Germinal center (tissue), 1 donor: ENCODE data around the gene LCE2B.
"Not testable (repeated sequence)": the region's sequence is repeated elsewhere in the genome, so short reads cannot be mapped to it uniquely, and the experiment has no call there.

Experiments
- DNase-seq: peaks from one replicate; pipeline ENCODE4 v3.0.0; 2012; ENCODE audit warnings: mixed read lengths, low spot score

Gene LCE2B, protein sequence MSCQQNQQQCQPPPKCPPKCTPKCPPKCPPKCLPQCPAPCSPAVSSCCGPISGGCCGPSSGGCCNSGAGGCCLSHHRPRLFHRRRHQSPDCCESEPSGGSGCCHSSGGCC

DNA sequence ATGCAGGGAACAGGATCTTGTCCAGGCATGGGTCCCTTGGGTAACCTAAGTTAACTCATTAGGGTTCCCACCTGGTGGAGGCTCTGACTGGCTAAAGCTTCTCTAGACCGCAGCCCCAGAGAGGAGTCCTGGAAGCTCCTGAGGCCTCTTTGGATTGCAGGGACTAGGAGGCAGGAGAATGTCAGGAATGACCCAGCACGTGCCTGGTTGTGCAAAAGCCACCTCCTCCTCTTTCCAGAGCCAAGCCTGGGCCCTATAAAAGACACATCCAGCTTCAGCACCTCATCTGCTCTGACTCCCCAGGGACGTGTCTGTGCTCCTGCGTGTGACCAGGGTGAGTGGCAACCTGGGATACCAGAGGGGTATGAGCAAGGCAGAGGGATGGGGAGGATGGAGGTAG lies at the start of gene LCE2B:
Gene LCE2B, plus strand, starts transcription at position 301 of the 400 bp plus-strand sequence. CDS start 721 bp downstream, outside the sequence.
- not testable (repeated sequence) for DNase-seq

DNA sequence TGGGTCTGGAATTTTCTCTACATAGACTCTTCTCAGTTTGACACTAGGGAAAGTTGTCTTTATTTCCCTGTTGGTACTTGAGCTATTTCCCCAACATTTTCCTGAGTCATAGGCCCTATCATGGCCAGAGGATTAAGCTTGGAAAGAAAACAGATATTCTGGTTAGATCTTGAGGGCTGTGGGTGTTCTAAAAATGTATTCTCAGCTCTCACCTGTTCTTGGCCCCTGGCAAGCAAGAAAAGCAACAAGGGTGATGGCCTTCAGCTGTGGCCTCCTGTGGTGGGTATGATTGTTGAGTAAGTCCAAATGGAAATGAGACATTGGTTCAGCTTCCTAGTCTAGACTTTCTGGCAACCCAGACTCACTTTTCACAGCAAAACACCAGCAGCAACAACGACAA lies 45.6 kb upstream of the LCE2B start:
- no peak for DNase-seq

DNA sequence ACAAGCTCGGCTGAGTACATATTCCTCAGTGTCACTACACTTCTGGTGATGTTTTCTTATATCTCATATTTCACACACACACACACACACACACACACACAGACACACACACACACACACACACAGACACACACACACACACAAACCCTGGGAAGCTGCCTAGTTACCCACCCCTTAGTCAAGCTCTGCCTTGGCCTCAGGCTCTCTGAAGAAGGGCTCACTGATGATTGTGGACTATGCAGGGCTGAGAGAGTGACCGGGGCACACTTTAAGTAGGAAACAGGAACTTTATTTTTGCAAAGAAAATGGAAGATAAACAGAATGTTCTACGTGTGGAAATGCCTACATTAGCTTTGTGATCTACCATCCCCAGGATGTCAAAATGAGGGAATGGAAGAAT lies 42.0 kb upstream of the LCE2B start:
- DNase-seq, result no peak

DNA sequence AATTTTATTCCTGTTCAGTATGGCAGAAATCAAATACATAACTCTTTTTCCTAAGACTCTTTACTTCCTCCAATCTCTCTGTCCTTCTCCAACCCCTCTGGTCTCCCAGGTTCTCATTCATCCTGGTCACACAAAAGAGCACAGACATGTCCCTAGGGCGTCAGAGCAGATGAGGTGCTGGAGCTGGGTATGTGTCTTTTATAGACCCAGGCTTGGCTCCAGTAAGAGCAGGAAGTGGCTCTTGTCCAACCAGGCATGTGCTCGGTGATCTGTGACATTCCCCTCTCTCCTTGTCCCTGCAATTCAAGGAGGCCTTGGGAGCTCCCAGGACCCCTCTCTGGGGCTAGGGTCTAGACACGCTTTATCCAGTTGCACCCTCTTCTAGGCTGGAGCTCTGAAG lies 40.8 kb upstream of the LCE2B start:
- DNase-seq, result no peak

- no peak for DNase-seq
Measured at GRCh38 chr1:152646656-152647055, 39.3 kb upstream of the LCE2B start.

- DNase-seq, result peak; percentile 45
Measured at GRCh38 chr1:152654110-152654509, 31.8 kb upstream of the LCE2B start.

GRCh38 chr1:152656459-152656858 lies 29.5 kb upstream of the LCE2B start:
- no peak for DNase-seq

DNA sequence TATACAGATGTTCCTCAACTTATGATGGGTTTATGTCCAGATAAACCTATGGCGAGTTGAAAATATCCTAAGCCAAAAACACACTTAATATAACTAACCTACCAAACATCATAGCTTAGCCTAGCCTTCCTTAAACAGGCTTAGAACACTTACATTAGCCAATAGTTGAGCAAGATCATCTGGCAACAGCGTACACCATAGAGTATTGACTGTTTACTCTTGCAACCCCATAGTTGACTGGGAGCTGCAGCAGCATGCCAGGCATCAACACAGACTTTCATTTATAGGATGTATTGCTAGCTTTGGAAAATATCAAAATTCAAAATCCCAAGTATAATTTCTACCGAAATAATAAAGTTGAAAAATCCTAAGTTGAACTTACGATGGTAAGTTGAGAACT lies 28.2 kb upstream of the LCE2B start:
- no peak for DNase-seq

DNA sequence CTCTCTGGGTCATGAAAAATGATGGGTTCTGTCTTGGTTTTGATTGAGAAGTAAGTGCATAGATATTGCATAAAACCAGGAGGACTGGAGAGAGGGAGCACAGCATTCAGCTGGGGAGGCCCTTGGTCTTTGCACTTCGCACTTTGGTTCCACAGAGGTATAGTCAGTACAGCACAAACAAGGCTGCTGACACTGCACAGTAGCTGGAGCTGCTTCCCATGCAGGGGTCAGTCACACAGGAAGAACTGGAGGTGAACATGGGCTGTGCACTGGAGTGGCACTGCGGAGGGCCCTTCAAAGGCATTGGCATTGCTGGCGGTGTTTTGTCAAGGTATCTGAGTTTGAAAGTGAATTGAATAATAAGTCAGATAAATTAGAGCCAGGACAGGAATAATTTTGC lies 27.3 kb upstream of the LCE2B start:
- DNase-seq, result no peak

DNA sequence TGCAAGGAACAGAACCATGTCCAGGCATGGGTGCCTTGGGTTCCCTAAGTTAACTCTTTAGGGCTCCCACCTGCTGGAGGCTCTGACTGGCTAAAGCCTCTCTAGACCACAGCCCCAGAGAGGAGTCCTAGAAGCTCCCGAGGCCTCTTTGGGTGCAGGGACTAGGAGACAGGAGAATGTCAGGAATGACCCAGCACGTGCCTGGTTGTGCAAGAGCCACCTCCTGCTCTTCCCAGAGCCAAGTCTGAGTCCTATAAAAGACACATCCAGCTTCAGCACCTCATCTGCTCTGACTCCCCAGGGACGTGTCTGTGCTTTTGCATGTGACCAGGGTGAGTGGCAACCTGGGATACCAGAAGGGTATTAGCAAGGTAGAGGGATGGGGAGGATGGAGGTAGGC lies 22.8 kb upstream of the LCE2B start, which contains the start of gene LCE2D:
Gene LCE2D, plus strand, starts transcription at position 283 of the 400 bp plus-strand sequence. CDS start 726 bp downstream, outside the sequence.
- DNase-seq, result no peak

DNA sequence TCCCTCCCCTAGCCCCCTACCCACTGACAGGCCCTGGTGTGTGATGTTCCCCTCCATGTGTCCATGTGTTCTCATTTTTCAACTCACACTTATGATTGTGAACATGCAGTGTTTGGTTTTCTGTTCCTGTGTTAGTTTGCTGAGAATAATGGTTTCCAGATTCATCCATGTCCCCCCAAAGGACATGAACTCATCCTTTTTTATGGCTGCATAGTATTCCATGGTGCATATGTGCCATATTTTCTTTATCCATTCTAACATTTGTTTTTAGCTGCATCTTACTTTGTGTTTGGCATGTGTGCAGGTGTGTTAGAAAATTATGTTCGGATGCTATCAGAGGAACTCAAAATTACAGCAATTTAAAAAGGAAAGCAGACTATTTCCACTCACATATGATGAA lies 19.8 kb upstream of the LCE2B start:
- not testable (repeated sequence) for DNase-seq

DNA sequence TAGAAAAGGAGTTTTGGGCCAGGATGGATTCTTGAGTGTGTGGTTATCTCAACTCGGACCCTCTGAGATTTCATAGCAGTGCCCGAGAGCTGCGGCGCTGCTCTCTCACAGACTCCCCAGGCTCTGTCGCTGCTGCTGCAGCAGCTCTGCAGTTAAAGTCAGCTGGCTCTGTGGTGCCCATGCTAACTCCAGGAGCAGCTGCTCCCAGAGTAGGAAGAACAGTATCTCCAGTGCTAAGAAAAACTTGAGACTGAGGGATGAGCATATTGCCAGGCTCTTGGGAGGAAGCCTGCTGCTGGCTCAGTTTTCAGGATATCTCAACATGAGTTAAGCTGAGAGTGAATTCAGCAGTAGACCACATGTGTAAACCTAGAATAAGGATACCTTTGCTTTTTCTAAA lies 18.3 kb upstream of the LCE2B start:
- DNase-seq, result no peak

DNA sequence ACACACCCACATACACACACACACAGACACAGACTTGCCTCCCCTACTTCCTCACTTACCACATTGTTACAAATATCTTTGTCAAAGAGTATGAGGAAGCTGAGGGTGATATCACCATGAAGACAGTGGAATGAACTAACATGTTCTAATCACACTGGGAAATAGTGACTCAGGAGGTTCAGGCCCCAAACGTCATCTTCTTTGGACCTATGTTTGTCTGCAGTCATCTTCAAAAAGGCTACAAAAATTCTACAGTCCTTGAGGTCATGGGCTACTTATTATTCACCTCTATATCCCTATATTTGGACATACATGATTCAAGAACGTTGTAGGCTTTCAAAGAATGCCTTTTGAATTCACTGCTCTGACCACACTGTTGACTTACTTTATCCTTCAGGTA lies 12.9 kb upstream of the LCE2B start:
- no peak for DNase-seq

DNA sequence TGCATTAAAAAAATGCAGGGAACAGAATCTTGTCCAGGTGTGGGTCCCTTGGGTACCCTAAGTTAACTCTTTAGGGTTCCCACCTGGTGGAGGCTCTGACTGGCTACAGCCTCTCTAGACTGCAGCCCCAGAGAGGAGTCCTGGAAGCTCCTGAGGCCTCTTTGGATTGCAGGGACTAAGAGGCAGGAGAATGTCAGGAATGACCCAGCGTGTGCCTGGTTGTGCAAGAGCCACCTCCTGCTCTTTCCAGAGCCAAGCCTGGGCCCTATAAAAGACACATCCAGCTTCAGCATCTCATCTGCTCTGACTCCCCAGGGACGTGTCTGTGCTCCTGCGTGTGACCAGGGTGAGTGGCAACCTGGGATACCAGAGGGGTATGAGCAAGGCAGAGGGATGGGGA lies 10.9 kb upstream of the LCE2B start, which contains the start of gene LCE2C:
Gene LCE2C, plus strand, starts transcription at position 297 of the 400 bp plus-strand sequence. CDS start 737 bp downstream, outside the sequence.
- not testable (repeated sequence) for DNase-seq

- DNase-seq, result no peak
Measured at GRCh38 chr1:152679459-152679858, 6.5 kb upstream of the LCE2B start.

DNA sequence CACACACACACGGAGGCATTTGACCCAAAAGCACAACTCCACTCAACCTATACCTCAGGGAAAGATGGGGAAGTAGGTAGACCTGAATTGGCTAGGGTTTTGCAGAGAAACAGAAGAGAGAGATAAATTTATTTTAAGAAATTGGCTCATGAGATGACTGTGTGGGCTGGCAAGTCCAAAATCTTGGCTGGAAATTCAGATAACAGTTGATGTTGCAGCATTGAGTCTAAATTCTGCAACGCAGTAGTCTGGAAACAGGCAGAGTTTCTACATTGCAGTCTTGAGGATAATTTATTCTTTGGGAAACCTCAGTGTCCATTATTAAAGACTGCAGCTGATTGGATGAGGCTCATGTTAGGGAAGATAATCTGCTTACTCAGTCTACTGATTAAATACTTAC lies 4.3 kb upstream of the LCE2B start:
- no peak for DNase-seq

DNA sequence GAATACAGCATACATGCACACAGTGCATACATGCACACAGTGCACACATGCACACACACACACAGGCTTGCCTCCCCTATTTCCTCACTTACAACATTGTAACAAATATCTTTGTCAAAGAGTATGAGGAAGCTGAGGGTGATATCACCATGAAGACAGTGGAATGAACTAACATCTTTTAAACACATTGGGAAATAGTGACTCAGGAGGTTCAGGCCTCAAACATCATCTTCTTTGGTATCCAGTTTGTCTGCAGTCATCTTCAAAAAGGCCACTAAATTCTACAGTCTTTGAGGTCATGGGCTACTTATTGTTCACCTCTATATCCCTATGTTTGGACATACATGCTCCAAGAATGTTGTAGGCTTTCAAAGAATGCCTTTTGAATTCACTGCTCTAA lies 2.1 kb upstream of the LCE2B start:
- DNase-seq, result no peak

GRCh38 chr1:152697701-152698600 lies 12.0 kb downstream of the LCE2B start, which contains the start of gene LCE2A:
Gene LCE2A (plus strand): TSS chr1:152698345. CDS start chr1:152698902, 557 bp downstream.
- DNase-seq, result no peak

DNA sequence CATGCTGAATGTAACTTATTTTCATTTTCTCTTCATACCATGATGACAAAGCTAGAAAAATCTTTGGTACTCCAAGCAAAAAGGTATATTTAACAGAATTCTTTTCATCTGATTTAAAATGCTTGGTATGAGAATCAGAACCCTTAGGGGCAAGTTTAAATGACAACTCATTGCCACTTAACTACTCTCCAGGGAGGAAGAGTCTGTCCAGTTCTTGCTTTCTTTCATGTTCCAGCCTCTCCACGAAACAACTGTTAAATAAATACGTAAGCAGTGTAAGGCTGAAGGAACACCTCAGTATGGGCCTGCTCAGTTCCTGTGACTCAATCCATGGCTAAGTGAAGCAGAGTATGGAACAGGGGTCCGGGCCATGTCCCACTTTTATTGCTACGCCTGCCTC lies 13.8 kb downstream of the LCE2B start:
- DNase-seq, result no peak

- no peak for DNase-seq
Measured at GRCh38 chr1:152707860-152708259, 21.9 kb downstream of the LCE2B start, which contains the start of gene LCE4A. Gene LCE4A (plus strand): TSS chr1:152708160. CDS start chr1:152709076, 916 bp downstream.

GRCh38 chr1:152718238-152718637 lies 32.3 kb downstream of the LCE2B start:
- no peak for DNase-seq

DNA sequence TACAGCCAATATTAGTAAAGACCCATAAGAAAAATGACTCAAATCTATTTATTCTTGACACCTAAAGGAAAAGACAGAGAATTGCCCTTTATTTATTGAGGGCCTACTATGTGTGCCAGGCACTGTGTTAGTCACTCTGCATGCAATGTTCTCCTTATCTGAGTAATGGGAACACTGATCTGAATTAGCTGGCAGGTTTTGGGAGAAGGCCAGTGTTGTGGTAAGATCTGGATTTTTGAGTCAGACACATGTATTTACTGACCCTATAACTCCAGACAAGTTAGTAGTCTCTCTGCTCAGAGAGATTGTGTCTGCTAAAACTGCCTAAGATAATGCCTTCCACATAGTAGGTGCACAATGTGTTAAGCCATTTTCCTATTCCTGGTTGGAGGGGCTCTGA lies 39.3 kb downstream of the LCE2B start:
- no peak for DNase-seq

- no peak for DNase-seq
Measured at GRCh38 chr1:152728986-152729385, 43.1 kb downstream of the LCE2B start.
